ENCODE measurements around the gene CAMK2N2. TPM values are rescaled to one million over a fixed set of nuclear protein-coding genes. Genes with fewer than 3 reads are reported as not detected.

The CAMK2N2 gene
- total and polyA plus RNA-seq, 2 donors (not counting 1 experiment from before 2014, with no cell fraction given): not detected

DNA sequence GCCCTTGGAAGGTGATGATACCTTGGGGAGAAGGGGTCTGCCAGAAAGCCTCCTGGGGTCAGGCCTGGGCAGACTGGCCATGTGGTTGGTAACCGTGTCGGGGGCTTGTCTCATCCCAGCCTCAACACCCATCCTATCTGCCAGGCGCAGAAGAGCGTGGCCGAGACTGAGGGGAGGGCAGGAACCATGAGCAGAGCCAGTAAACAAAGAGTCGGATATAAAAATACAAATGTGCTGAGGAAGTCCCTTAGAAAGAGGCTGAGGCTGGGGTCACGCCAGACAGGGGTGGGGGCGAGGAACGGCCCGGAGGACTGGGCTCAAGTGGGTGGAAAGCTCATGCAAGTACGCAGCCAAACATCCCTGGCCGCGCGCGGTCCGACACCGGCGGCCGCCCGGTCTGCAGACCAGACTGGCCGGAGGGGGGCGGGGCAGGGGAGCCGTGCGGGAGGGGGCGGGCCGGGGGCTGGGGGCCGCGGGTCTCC, 1.9 kb downstream of the CAMK2N2 start:
- peaks cover 0 to 4% (median 0%) of the 10 kb centered on the region in 3 donors for H3K9me3 ChIP-seq (ENCODE audit: control extremely low read depth in 1 of 3, control insufficient read depth in 2 of 3, insufficient read depth in 1 of 3, low read length in 2 of 3)
- H3K27ac ChIP-seq (ENCODE audit: low read length in 2 of 2): no peak overlapping the region
- DNase-seq (no peak), ATAC-seq (ENCODE audit: low read depth) (no peak)
- H3K4me1 ChIP-seq (ENCODE audit: control insufficient read depth in 2 of 2, insufficient read depth in 2 of 2, low read length in 2 of 2): peaks cover 27% of the 10 kb centered on the region in 2 donors
- Mint-ChIP-seq H3K4me3 (peak overlapping the region; percentile 74), H3K27ac (no peak overlapping the region), H3K9me3 (ENCODE audit: insufficient read depth) (no peaks in the 10 kb centered on the region), H3K4me1 (peaks cover 24% of the 10 kb centered on the region), H3K27me3 (peaks cover 36% of the 10 kb centered on the region)
- H3K4me3 ChIP-seq (ENCODE audit: control extremely low read depth in 1 of 5, extremely low read depth in 1 of 5, insufficient read depth in 1 of 5, low read depth in 2 of 5, low read length in 4 of 5): no peak overlapping the region
- TF ChIP-seq, protein P1, sequence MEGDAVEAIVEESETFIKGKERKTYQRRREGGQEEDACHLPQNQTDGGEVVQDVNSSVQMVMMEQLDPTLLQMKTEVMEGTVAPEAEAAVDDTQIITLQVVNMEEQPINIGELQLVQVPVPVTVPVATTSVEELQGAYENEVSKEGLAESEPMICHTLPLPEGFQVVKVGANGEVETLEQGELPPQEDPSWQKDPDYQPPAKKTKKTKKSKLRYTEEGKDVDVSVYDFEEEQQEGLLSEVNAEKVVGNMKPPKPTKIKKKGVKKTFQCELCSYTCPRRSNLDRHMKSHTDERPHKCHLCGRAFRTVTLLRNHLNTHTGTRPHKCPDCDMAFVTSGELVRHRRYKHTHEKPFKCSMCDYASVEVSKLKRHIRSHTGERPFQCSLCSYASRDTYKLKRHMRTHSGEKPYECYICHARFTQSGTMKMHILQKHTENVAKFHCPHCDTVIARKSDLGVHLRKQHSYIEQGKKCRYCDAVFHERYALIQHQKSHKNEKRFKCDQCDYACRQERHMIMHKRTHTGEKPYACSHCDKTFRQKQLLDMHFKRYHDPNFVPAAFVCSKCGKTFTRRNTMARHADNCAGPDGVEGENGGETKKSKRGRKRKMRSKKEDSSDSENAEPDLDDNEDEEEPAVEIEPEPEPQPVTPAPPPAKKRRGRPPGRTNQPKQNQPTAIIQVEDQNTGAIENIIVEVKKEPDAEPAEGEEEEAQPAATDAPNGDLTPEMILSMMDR (IDR thresholded peaks at IDR 0.05): no peak
- TF ChIP-seq EZH2 (IDR thresholded peaks at IDR 0.05; ENCODE audit: borderline replicate concordance, insufficient read depth, low read depth, low read length, poor library complexity, severe bottlenecking): no peak
- no peak overlapping the region for H2AFZ ChIP-seq (ENCODE audit: insufficient read depth, low read depth, low read length, poor library complexity, severe bottlenecking)
- intact Hi-C loops (cut with micrococcal nuclease): no loop called here
- ChIA-PET POLR2A (no interaction called here), CTCF (interaction anchor here (1.5 to 2.6 kb wide), 2 partner anchors 10 to 32 kb away, joined by 3 to 9 read pairs; partner anchors contain the start of gene EEF1AKMT4)
- no peak overlapping the region for H3K9ac ChIP-seq (ENCODE audit: low read length)
- peak overlapping the region; percentile 8 for H3K4me2 ChIP-seq (replicated peaks; ENCODE audit: low read depth, low read length, poor library complexity, severe bottlenecking)
- H4K20me1 ChIP-seq (ENCODE audit: control insufficient read depth, insufficient read depth, low read length, poor library complexity, severe bottlenecking): peaks cover 7% of the 10 kb centered on the region
- 26% methylated on average over 19 of the region's 28 CpGs for WGBS (ENCODE audit: insufficient coverage)
- no peaks in the 10 kb centered on the region for H3K79me2 ChIP-seq (ENCODE audit: control insufficient read depth, insufficient read depth, low read length)
- H3K36me3 ChIP-seq (replicated peaks in 1 of 2; ENCODE audit: control extremely low read depth in 1 of 2, control insufficient read depth in 1 of 2, extremely low read depth in 1 of 2, insufficient read depth in 2 of 2, low read length in 1 of 2): no peaks in the 10 kb centered on the region
- H3K27me3 ChIP-seq (replicated peaks in 1 of 4; ENCODE audit: control extremely low read depth in 1 of 4, control insufficient read depth in 3 of 4, insufficient read depth in 4 of 4, low read length in 3 of 4): peaks cover 0 to 53% (median 23%) of the 10 kb centered on the region in 4 experiments

DNA sequence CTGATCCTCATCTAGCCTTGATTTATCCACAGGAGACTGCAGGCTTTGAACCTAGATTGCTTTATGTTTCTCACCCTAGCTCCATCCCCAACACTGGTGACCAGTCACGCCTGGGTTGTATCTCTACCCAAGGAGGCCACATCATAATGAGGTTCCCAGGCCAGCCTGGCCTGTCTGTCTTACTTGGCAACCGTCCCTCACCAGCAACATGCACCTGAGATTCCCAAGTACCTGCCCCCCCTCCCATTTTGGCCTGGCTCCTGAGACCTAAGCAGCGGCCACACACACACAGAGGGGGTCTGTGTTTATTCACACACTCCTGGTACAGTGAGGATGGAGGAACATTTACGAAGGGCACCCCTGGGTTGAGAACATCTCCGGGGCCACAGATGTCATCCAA, 2.4 kb downstream of the CAMK2N2 start:
- no peak overlapping the region for H3K27ac ChIP-seq (ENCODE audit: low read length in 2 of 2)
- ChIA-PET POLR2A (no interaction called here), CTCF (interaction anchor here (2.6 kb wide), 1 partner anchor 31 kb away, joined by 9 read pairs; no protein-coding TSS in a partner anchor)
- H3K9me3 ChIP-seq (ENCODE audit: control extremely low read depth in 1 of 3, control insufficient read depth in 2 of 3, insufficient read depth in 1 of 3, low read length in 2 of 3): peaks cover 0 to 4% (median 0%) of the 10 kb centered on the region in 3 donors
- no peak overlapping the region for H2AFZ ChIP-seq (ENCODE audit: insufficient read depth, low read depth, low read length, poor library complexity, severe bottlenecking)
- DNase-seq (no peak), ATAC-seq (ENCODE audit: low read depth) (no peak)
- H3K4me3 ChIP-seq (ENCODE audit: control extremely low read depth in 1 of 5, extremely low read depth in 1 of 5, insufficient read depth in 1 of 5, low read depth in 2 of 5, low read length in 4 of 5): no peak overlapping the region
- peaks cover 33% of the 10 kb centered on the region for H3K27me3 Mint-ChIP-seq
- WGBS (ENCODE audit: insufficient coverage): 97% methylated on average over 4 of the region's 5 CpGs
- peaks cover 7% of the 10 kb centered on the region for H4K20me1 ChIP-seq (ENCODE audit: control insufficient read depth, insufficient read depth, low read length, poor library complexity, severe bottlenecking)
- no peak overlapping the region for H3K4me2 ChIP-seq (replicated peaks; ENCODE audit: low read depth, low read length, poor library complexity, severe bottlenecking)
- H3K4me1 ChIP-seq (ENCODE audit: control insufficient read depth in 2 of 2, insufficient read depth in 2 of 2, low read length in 2 of 2): peaks cover 27% of the 10 kb centered on the region in 2 donors
- peaks cover 0 to 48% (median 22%) of the 10 kb centered on the region in 4 experiments for H3K27me3 ChIP-seq (replicated peaks in 1 of 4; ENCODE audit: control extremely low read depth in 1 of 4, control insufficient read depth in 3 of 4, insufficient read depth in 4 of 4, low read length in 3 of 4)
- H3K9me3 Mint-ChIP-seq (ENCODE audit: insufficient read depth): no peaks in the 10 kb centered on the region
- intact Hi-C loops (cut with micrococcal nuclease): no loop called here
- peak overlapping the region; percentile 74 for H3K4me3 Mint-ChIP-seq
- H3K36me3 ChIP-seq (replicated peaks in 1 of 2; ENCODE audit: control extremely low read depth in 1 of 2, control insufficient read depth in 1 of 2, extremely low read depth in 1 of 2, insufficient read depth in 2 of 2, low read length in 1 of 2): no peaks in the 10 kb centered on the region
- H3K79me2 ChIP-seq (ENCODE audit: control insufficient read depth, insufficient read depth, low read length): no peaks in the 10 kb centered on the region
- H3K27ac Mint-ChIP-seq: no peak overlapping the region
- H3K9ac ChIP-seq (ENCODE audit: low read length): no peak overlapping the region
- TF ChIP-seq, protein P1 (IDR thresholded peaks at IDR 0.05): no peak
- TF ChIP-seq EZH2 (IDR thresholded peaks at IDR 0.05; ENCODE audit: borderline replicate concordance, insufficient read depth, low read depth, low read length, poor library complexity, severe bottlenecking): no peak
- peaks cover 24% of the 10 kb centered on the region for H3K4me1 Mint-ChIP-seq
